GM18858 (cell line): Measurements from ENCODE around the gene CDC42EP1.
"Not testable (repeated sequence)": the region's sequence is repeated elsewhere in the genome, so short reads cannot be mapped to it uniquely, and the experiment has no call there.

Source experiments
- ATAC-seq: cut with Tn5 transposase; IDR thresholded peaks from one replicate; pipeline ENCODE4 v1.9.1; 2021; ENCODE audit not compliant: unreplicated experiment

Gene CDC42EP1

GRCh38 chr22:37559901-37560607 lies at the start of gene CDC42EP1:
Gene CDC42EP1 (plus strand): TSS chr22:37560480. CDS start chr22:37566350, 5,870 bp downstream.
- no peak for ATAC-seq

GRCh38 chr22:37511395-37512104 lies 48.7 kb upstream of the CDC42EP1 start:
- no peak for ATAC-seq

GRCh38 chr22:37514526-37515051 lies 45.7 kb upstream of the CDC42EP1 start:
- no peak for ATAC-seq

- ATAC-seq: no peak
These were observed 44.4 kb upstream of the CDC42EP1 start for GRCh38 chr22:37515901-37516300.

GRCh38 chr22:37516456-37516855 lies 43.8 kb upstream of the CDC42EP1 start:
- no peak for ATAC-seq

GRCh38 chr22:37517826-37518450 lies 42.3 kb upstream of the CDC42EP1 start:
- ATAC-seq: no peak

- ATAC-seq: no peak
These were observed 41.6 kb upstream of the CDC42EP1 start for GRCh38 chr22:37518509-37519267.

GRCh38 chr22:37519268-37520195 lies 40.7 kb upstream of the CDC42EP1 start, which contains the start of gene CARD10:
Gene CARD10 (minus strand): TSS chr22:37519415. CDS start chr22:37519200, 215 bp downstream.
- ATAC-seq: no peak

- ATAC-seq: no peak
These were observed 39.5 kb upstream of the CDC42EP1 start for GRCh38 chr22:37520776-37521191.

- ATAC-seq: no peak
These were observed 39.0 kb upstream of the CDC42EP1 start for GRCh38 chr22:37521236-37521739.

GRCh38 chr22:37522482-37522881 lies 37.8 kb upstream of the CDC42EP1 start:
- no peak for ATAC-seq

GRCh38 chr22:37525073-37525745 lies 35.1 kb upstream of the CDC42EP1 start:
- ATAC-seq: no peak

- no peak for ATAC-seq
These were observed 34.4 kb upstream of the CDC42EP1 start for GRCh38 chr22:37525746-37526350.

- ATAC-seq: no peak
These were observed 33.9 kb upstream of the CDC42EP1 start for GRCh38 chr22:37526376-37526775.

GRCh38 chr22:37527081-37527752 lies 33.1 kb upstream of the CDC42EP1 start:
- not testable (repeated sequence) for ATAC-seq

GRCh38 chr22:37527952-37528351 lies 32.3 kb upstream of the CDC42EP1 start:
- not testable (repeated sequence) for ATAC-seq

- ATAC-seq: no peak
These were observed 30.5 kb upstream of the CDC42EP1 start for GRCh38 chr22:37529652-37530345.
